GM23338 (cell line): ENCODE measurements around the gene FHAD1. TPM values are rescaled to one million over a fixed set of nuclear protein-coding genes. Genes with fewer than 3 reads are reported as not detected.

ENCODE experiments used
- ATAC-seq: fragments of 200-7000 bp; cut with Tn5 transposase; 3 replicates; pipeline ENCODE4 v1.9.1; 2020
- DNase-seq: peaks from one replicate; pipeline ENCODE4 v3.0.0-alpha.2; 2015; ENCODE audit warnings: low spot score
- H2AFZ ChIP-seq: fragments of 200-600 bp; sonication (generic); 2 replicates; pipeline ENCODE4 v1.8.0; 2016; ENCODE audit warnings: antibody characterized with exemption, mild to moderate bottlenecking, moderate library complexity
- H3F3A ChIP-seq: fragments of 200-600 bp; sonication (generic); replicated peaks from 2 replicates; pipeline ENCODE4 v1.8.0; 2017; ENCODE audit warnings: antibody characterized with exemption, mixed run types, low read depth
- H3K27ac ChIP-seq: fragments of 200-600 bp; sonication (generic); 2 replicates; pipeline ENCODE4 v1.6.1; 2016; ENCODE audit warnings: low read depth
- H3K27me3 ChIP-seq: fragments of 200-600 bp; sonication (generic); 2 replicates; pipeline ENCODE4 v1.8.0; 2016; ENCODE audit warnings: mild to moderate bottlenecking, mixed run types, moderate library complexity; ENCODE audit not compliant: insufficient read depth
- H3K36me3 ChIP-seq: fragments of 200-600 bp; sonication (generic); 2 replicates; pipeline ENCODE4 v1.8.0; 2016; ENCODE audit warnings: mild to moderate bottlenecking; ENCODE audit not compliant: insufficient read depth
- H3K4me1 ChIP-seq: fragments of 200-600 bp; sonication (generic); 2 replicates; pipeline ENCODE4 v1.8.0; 2016; ENCODE audit warnings: mild to moderate bottlenecking, moderate library complexity; ENCODE audit not compliant: insufficient read depth
- H3K4me2 ChIP-seq: fragments of 200-600 bp; sonication (generic); 2 replicates; pipeline ENCODE4 v1.7.1; 2017; ENCODE audit warnings: mixed run types
- H3K4me3 ChIP-seq: fragments of 200-600 bp; sonication (generic); 2 replicates; pipeline ENCODE4 v1.6.1; 2016; ENCODE audit warnings: mixed run types
- H3K79me2 ChIP-seq: fragments of 200-600 bp; sonication (generic); replicated peaks from 2 replicates; pipeline ENCODE4 v1.8.0; 2017; ENCODE audit warnings: mild to moderate bottlenecking; ENCODE audit not compliant: insufficient read depth
- H3K9me2 ChIP-seq: fragments of 200-600 bp; sonication (generic); 2 replicates; pipeline ENCODE4 v1.8.0; 2017; ENCODE audit not compliant: insufficient read depth
- H4K20me1 ChIP-seq: fragments of 200-600 bp; sonication (generic); replicated peaks from 2 replicates; pipeline ENCODE4 v1.8.0; 2017; ENCODE audit warnings: mild to moderate bottlenecking; ENCODE audit not compliant: insufficient read depth
- H3K27ac Mint-ChIP-seq: 2 replicates; pipeline ENCODE4 v1.8.0; 2020; ENCODE audit warnings: inconsistent platforms, mild to moderate bottlenecking, moderate library complexity, mixed read lengths
- H3K27me3 Mint-ChIP-seq: 3 replicates; pipeline ENCODE4 v1.8.0; 2022; ENCODE audit warnings: low read depth, mild to moderate bottlenecking, moderate library complexity, mixed read lengths, inconsistent platforms; ENCODE audit not compliant: insufficient read depth, poor library complexity
- H3K36me3 Mint-ChIP-seq: 3 replicates; pipeline ENCODE4 v1.8.0; 2021; ENCODE audit warnings: low read depth, mild to moderate bottlenecking, inconsistent platforms, moderate library complexity, mixed read lengths
- H3K4me1 Mint-ChIP-seq: 3 replicates; pipeline ENCODE4 v1.8.0; 2020; ENCODE audit warnings: mild to moderate bottlenecking, inconsistent platforms, mixed read lengths
- H3K4me3 Mint-ChIP-seq: 3 replicates; pipeline ENCODE4 v1.8.0; 2021; ENCODE audit warnings: moderate library complexity, mild to moderate bottlenecking, inconsistent platforms, mixed read lengths
- H3K9me3 Mint-ChIP-seq: 3 replicates; pipeline ENCODE4 v1.8.0; 2020; ENCODE audit warnings: moderate library complexity, mild to moderate bottlenecking, inconsistent platforms, mixed read lengths
- CREB1 ChIP-seq: fragments of 250-450 bp; sonication (Bioruptor Pico); IDR thresholded peaks from 2 replicates; pipeline ENCODE4 v1.5.0; 2020; ENCODE audit warnings: low read depth, mild to moderate bottlenecking, moderate library complexity
- CTCF ChIP-seq, 2 experiments: fragments of 200-600 bp in 1 of 2; sonication (generic) in 1 of 2; conservative IDR thresholded peaks; 2 replicates each; pipeline versions ENCODE4 v1.5.1 to v1.6.1; 2016 to 2017; ENCODE audit warnings: antibody characterized with exemption in 2 of 2, low read depth in 2 of 2, mild to moderate bottlenecking in 2 of 2, moderate library complexity in 1 of 2
- EZH2 ChIP-seq: fragments of 200-600 bp; sonication (generic); IDR thresholded peaks from one replicate; pipeline ENCODE4 v1.8.0; 2017; ENCODE audit warnings: antibody characterized with exemption, mild to moderate bottlenecking, low read depth; ENCODE audit not compliant: unreplicated experiment
- EZH2phosphoT487 ChIP-seq: fragments of 200-600 bp; sonication (generic); IDR thresholded peaks from one replicate; pipeline ENCODE4 v1.8.1; 2018; ENCODE audit warnings: antibody characterized with exemption; ENCODE audit not compliant: unreplicated experiment
- POLR2AphosphoS5 ChIP-seq: IDR thresholded peaks from 2 replicates; pipeline ENCODE4 v1.6.1; 2016; ENCODE audit warnings: antibody characterized with exemption, low read depth
- REST ChIP-seq: IDR thresholded peaks from one replicate; pipeline ENCODE4 v1.6.1; 2018; ENCODE audit warnings: antibody characterized with exemption; ENCODE audit not compliant: unreplicated experiment
- ZNF331 ChIP-seq: fragments of 250-450 bp; sonication (Bioruptor Pico); IDR thresholded peaks from 2 replicates; pipeline ENCODE4 v1.5.0; 2020; ENCODE audit warnings: low read depth, mild to moderate bottlenecking, moderate library complexity
- ZNF462 ChIP-seq: fragments of 250-450 bp; sonication (Bioruptor Pico); IDR thresholded peaks from 2 replicates; pipeline ENCODE4 v1.5.0; 2020; ENCODE audit warnings: mild to moderate bottlenecking, moderate library complexity
- polyA plus RNA-seq: library from polyadenylated mRNA; unstranded; fragments of >200 nt; fragmentation: Nextera tagmentation; extraction: Ambion mirVana; gene quantifications from 2 replicates; pipeline ENCODE4 v1.2.1, GENCODE V29; 2016
- total RNA-seq: library from RNA; depleted of rRNA; stranded (reverse); fragments of >200 nt; shearing (Covaris generic); gene quantifications from 2 replicates; pipeline ENCODE4 v1.2.3, GENCODE V29; 2014

FHAD1 gene
- total and polyA plus RNA-seq, 2 experiments from 2014 or later, result 1.8 to 3.3 TPM

- H3K27ac Mint-ChIP-seq, result no peak overlapping the region
- Histone ChIP-seq H3K4me3 (no peak overlapping the region), H3K36me3 (no peaks in the 10 kb centered on the region), H3K4me2 (no peak overlapping the region), H3K27ac (no peak overlapping the region), H3K27me3 (no peaks in the 10 kb centered on the region), H3K79me2 (no peaks in the 10 kb centered on the region), H3K4me1 (peaks cover 28% of the 10 kb centered on the region), H3K9me2 (no peaks in the 10 kb centered on the region), H3F3A (0 out of 2 replicates have a peak, but pooled peaks cover 7% of the 10 kb centered on the region), H4K20me1 (no peaks in the 10 kb centered on the region), H2AFZ (no peak overlapping the region)
- peaks cover 3% of the 10 kb centered on the region; the same call in 1 of the 3 replicates for H3K9me3 Mint-ChIP-seq
- ATAC-seq, result no peak
- peaks cover 39% of the 10 kb centered on the region for H3K4me1 Mint-ChIP-seq
- H3K4me3 Mint-ChIP-seq, result no peak overlapping the region; the same call in 2 of the 3 replicates
- no peaks in the 10 kb centered on the region for H3K36me3 Mint-ChIP-seq
- TF ChIP-seq EZH2 (no peak), EZH2phosphoT487 (no peak)
- peaks cover 16% of the 10 kb centered on the region for H3K27me3 Mint-ChIP-seq
- DNase-seq, result no peak
These were observed 2.1 kb downstream of the FHAD1 start for GRCh38 chr1:15249081-15249480.

- Histone ChIP-seq H3F3A (no peaks in the 10 kb centered on the region), H3K27me3 (no peaks in the 10 kb centered on the region), H2AFZ (no peak overlapping the region), H3K79me2 (no peaks in the 10 kb centered on the region), H3K36me3 (no peaks in the 10 kb centered on the region), H4K20me1 (no peaks in the 10 kb centered on the region), H3K4me2 (no peak overlapping the region), H3K27ac (no peak overlapping the region), H3K9me2 (no peaks in the 10 kb centered on the region), H3K4me3 (no peak overlapping the region), H3K4me1 (0 out of 2 replicates have a peak, but pooled peaks cover 5% of the 10 kb centered on the region)
- Mint-ChIP-seq H3K27ac (no peak overlapping the region), H3K9me3 (no peaks in the 10 kb centered on the region; the same call in 2 of the 3 replicates), H3K27me3 (peaks cover 6% of the 10 kb centered on the region), H3K4me3 (no peak overlapping the region), H3K4me1 (peaks cover 12% of the 10 kb centered on the region), H3K36me3 (no peaks in the 10 kb centered on the region)
- ATAC-seq (no peak), DNase-seq (no peak)
- TF ChIP-seq CREB1 (CRISPR knock-in tag) (no peak), ZNF331 (CRISPR knock-in tag) (no peak), POLR2AphosphoS5 (no peak), ZNF462 (CRISPR knock-in tag) (no peak), REST (no peak), EZH2 (no peak), CTCF (conservative IDR thresholded peaks at IDR 0.05; ENCODE audit: low read depth in 2 of 2) (no peak)
These were observed 5.1 kb downstream of the FHAD1 start for GRCh38 chr1:15251857-15252835.
